Endothelial cell of coronary artery (primary cell): ENCODE results near the gene COL13A1. TPM values are rescaled to one million over a fixed set of nuclear protein-coding genes. Genes with fewer than 3 reads are reported as not detected.

ENCODE experiments used
- total RNA-seq: library from RNA; depleted of rRNA; stranded (reverse); fragments of >200 nt; gene quantifications from 2 replicates; pipeline ENCODE4 v1.2.3, GENCODE V29; 2014

COL13A1 gene
- 18.3 and 36.0 TPM in 2 replicates for total RNA-seq

GRCh38 chr10:69801434-69802315 lies at the start of gene COL13A1:
TSS of gene COL13A1 (plus strand) at chr10:69801906. CDS start at chr10:69802424, 518 bp downstream.

Other genes with a start within 250 kb of the COL13A1 start
- gene NEUROG3, start 228.5 kb upstream of the COL13A1 start, total RNA-seq = not detected in 2 replicates
- gene FAM241B, start 171.7 kb upstream of the COL13A1 start, total RNA-seq = 0.18 and 0.28 TPM in 2 replicates